Ureter (tissue), 1 donor: ENCODE measurements around the gene TMTC2. TPM values are rescaled to one million over a fixed set of nuclear protein-coding genes. Genes with fewer than 3 reads are reported as not detected.
"Not testable (repeated sequence)": the region's sequence is repeated elsewhere in the genome, so short reads cannot be mapped to it uniquely, and the experiment has no call there.

Experiments used
- DNase-seq: peaks from one replicate; pipeline ENCODE4 v3.0.0-alpha.2; 2020; ENCODE audit warnings: low spot score
- total RNA-seq: library from RNA; stranded (reverse); gene quantifications from one replicate; pipeline ENCODE4 v1.2.4, GENCODE V29; 2023
- donor health status: DM: yes; HTN: yes; CAD: no.

TMTC2 gene
- total RNA-seq, 1 donor from 2014 or later, result 41.3 TPM

- DNase-seq, result no peak
Measured at GRCh38 chr12:83077041-83077440, 390.3 kb downstream of the TMTC2 start.

DNA sequence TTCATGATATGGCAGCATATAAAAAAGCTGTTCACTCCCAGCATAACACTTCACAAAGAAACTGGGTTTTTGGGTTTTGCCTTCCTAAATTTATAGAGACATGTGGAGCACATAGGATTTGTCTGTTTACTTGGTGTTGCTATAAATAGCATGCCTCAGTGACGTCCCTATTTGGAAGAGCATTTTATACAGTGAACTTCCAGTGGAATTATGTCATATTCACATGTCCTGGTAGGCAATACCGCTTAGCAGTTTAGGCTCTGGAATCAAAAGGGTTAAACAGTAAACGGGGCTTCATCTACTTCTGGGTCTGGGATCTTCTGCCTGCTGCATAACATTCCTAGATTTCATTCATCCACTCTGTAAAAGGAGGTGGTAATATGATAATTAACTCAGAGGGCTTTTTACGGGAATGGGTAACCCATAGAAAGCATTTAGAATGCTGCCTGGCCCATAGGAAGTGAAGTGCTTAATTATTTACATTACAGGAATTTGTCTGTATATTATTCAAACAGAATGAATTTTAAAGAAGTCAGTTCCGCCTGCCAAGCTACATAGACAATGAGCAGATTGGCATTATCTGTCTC is 396.1 kb downstream of the TMTC2 start:
- no peak for DNase-seq

GRCh38 chr12:83083616-83084015 is 396.9 kb downstream of the TMTC2 start:
- no peak for DNase-seq

GRCh38 chr12:83084516-83085234 is 398.0 kb downstream of the TMTC2 start:
- DNase-seq, result no peak

DNA sequence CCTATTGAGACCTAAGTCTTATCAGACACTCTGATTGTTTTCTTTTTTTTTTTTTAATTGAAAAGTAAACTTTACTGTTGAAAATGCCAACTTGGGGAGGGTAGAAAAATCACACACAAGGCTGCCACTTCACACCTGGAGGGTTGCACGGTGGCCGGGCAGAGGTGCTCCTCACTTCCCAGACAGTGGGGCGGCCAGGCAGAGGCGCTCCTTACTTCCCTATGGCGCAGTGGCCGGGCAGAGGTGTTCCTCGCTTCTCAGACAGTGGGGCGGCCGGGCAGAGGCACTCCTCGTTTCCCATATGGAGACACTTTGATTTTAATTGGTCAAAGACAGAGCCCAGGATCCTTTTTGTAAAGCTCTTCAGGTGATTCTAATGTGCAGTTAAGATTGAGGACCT is 399.3 kb downstream of the TMTC2 start:
- no peak for DNase-seq

DNA sequence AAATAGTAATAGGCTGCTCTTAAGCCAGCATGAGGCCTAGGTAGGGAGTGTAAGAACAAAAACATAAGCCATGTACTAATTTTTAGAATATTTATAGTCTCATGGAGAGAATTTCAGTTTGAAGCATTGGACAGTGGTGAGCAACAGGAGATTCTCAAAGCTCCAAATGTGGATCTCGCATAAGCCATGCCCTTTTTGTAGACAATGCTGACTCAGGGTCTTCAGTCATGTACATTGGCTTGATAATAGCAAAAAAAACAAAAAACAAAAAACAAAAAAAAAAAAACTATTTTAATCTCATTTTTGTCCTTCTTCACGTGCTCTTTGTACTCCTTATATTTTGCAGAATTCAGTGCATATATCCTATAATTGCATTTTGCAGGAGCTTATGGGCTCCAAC is 402.9 kb downstream of the TMTC2 start:
- no peak for DNase-seq

GRCh38 chr12:83092129-83092528 is 405.4 kb downstream of the TMTC2 start:
- DNase-seq, result no peak

DNA sequence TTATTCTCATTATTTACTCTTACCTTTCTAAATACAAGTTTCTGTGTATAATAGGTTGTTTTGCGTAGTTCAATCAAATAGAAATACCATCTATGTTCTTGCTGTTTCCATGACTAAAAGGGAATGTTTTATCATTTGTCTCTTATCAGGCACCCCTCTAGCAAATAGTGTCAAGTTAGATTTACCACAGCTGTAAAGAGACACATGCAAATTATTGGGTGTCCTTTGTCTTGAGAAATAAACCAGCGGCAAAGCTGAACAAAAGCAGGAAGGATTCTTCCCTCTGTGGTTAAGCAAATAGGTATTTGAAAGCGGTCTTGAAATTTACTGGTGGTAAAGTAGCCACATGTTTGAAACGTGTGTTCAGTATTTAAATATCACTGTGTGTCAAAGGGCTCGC is 405.9 kb downstream of the TMTC2 start:
- no peak for DNase-seq

GRCh38 chr12:83093426-83093825 is 406.7 kb downstream of the TMTC2 start:
- no peak for DNase-seq

DNA sequence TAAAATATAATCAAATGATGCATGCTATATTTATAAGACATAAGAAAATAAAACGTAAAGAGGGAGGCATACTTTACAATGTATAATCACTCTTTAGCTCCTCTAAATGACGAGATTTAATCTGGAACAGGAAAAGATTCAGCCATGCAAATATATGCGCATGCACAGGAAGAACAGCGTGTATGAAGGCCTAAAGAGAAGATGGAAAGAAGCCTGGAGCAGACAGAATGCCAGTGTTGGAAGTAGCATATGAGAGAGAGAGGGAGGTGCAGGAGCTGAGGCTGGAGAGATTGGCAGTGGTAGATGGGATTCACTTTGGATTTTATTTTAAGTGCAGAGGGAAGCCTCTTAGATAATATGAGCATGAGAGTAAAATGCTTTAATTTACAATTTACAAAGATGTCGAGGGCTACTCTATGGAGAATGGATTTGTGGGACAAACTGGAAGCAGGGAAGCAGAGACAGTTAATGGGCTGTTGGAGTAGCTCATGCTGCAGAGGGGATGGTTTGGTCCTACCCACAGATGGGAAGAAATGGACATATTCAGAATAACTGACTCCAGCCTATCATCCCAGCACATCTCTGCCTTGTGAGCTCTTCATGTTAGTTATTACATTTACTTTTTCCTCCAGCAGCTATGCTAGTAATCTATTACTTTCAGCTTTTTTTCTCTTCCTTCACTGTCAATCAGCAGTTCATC is 411.1 kb downstream of the TMTC2 start:
- DNase-seq, result no peak

DNA sequence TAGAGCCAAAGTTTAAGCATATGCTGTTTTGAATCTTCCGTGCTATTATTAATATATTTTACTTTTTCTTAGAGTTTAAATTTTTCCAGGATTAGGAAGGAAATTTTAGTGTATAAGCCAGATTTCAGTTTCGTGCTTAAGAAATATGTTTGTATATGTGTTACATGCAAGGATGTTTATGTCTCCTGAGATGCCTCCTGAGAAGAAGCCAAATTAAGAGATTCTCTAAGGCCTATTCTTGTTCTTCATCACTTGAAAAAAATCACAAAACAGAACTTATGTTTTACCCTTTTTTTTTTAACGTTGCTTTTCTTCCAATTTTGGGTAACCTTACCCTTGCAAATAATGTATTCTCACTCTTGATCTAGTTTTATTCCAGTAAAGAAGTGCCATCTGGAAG is 412.7 kb downstream of the TMTC2 start:
- DNase-seq, result no peak

DNA sequence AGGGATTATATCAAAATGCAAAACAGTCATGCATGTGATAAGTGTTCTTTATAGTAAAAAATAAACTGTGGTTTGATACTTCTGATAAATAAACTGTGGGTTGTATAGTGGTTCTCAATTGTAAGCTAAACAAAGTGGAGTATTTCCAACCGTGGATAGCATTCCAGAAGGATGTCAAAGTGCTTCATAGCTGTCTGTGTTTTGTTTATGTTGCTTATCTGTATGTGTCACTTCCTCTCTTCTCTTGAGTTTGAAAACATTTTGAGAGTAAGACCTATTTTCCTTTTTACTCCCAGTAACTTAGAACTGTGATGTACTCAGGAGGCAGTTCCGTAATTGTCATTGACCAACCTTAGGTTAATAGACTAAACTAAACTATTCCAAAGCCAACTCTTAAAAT is 415.8 kb downstream of the TMTC2 start:
- DNase-seq, result no peak

DNA sequence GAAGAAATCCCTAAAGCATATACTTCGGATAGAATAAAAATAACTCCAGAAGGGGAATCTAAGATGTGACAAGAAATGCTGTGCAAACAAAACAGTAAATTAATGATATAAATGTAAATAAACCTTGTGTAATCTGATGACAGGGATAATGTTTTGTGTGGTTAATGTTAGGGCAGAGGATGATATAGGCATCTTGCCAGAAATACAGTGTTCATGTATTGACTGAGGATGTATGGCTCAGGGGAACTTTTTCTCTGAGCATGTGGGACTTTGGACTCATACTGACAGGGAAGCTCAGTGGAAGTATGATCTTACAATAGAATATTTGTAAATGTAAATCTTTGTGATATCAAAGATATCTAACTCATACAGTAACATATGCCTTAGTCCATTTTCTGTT is 420.2 kb downstream of the TMTC2 start:
- DNase-seq, result no peak

DNA sequence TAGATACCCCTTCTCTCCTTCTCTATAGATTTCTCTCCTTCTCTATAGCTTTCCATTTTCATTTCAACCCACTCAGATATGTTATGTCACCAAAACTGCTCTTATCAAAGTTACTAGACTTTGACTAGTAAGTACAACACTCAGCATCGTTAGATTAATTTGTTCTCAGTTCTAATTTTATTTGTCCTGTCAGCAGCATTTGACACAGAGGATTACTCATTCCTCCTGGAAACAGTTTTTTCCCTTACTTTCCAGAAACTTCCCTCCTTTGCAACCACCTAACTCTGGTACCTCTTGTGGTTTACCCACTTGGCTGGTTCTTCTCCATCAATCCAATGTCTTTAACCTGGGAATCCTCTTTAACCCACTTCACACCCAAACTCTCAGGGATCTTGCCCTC is 423.7 kb downstream of the TMTC2 start:
- no peak for DNase-seq

DNA sequence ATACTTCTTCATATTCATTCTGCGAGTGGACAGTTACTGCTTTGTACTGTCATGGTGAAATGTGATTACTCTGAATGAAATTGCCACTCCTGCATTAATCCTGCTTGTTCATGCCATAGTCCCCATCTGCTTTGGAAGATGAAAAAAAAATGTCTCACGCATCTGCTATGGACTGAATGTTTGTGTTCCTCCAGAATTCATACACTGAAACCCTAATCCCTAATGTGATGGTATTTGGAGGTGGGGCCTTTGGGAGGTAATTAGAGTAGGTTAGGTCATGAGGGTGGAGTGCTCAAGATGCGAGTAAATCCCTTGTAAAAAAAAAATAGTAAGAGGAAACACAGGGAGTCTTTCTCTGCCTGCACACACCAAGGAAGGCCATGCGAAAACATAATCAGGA is 427.2 kb downstream of the TMTC2 start:
- DNase-seq, result no peak

DNA sequence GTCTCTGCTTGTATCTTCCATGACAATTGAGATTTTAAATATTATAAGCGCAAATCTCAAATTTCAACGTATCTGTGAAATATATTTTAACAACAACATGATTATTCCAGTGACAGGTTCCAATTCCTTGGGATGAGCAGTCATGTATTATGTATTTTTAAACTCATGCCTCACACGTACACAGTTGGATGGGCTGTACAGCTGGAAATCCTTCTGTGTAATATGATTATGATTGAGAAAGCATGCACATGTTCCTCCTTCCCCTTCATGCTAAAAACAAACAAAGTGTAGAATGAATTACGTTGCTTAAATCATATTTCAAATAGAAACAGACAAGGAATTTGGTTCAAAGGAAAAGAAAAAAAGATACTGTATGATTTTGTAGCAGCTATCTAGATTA is 428.3 kb downstream of the TMTC2 start:
- no peak for DNase-seq

DNA sequence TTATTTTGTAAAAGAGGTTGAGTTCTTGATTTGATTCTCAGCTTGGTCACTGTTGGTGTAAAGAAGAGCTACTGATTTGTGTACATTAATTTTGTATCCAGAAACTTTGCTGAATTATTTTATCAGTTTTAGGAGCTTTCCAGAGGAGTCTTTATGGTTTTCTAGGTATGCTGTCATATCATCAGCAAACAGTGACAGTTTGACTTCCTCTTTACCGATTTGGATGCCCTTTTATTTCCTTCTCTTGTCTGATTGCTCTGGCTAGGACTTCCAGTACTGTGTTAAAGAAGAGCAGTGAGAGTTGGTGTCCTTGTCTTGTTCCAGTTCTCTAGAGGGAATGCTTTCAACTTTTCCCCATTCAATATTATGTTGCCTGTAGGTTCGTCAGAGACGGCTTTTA is 431.2 kb downstream of the TMTC2 start:
- DNase-seq, result not testable (repeated sequence)

DNA sequence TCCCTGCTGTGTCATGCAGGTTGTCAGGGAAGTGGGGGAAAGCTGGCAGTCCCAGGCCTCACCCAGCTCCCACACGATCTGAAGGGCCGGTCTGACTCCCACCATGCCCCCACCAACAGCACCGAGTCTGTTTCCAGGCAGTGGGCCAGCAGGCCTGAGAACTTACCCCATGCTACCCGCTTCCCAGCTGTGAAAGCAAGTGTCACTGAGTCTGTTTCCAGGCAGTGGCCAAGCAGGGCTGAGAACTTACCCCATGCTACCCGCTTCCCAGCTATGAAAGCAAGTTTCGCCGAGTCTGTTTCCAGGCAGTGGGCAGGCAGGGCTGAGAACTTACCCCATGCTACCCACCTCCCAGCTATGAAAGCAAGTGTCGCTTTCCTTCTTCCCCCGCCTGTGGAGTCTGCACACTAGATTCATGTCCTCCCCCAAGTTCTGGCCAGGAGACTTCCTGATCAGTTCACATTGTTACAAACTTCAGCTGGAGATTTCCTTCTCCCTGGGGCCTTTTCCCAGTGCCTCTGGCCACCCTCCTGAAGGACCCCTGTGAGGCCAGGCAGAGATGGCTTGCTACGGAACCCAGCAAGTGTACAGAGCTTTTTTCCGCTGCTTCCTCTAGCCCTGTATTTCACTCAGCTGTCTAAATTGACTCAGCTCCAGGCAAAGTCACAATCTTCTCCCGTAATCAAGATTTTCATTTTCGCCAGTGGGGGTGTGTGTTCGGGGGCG is 435.4 kb downstream of the TMTC2 start:
- DNase-seq, result no peak

DNA sequence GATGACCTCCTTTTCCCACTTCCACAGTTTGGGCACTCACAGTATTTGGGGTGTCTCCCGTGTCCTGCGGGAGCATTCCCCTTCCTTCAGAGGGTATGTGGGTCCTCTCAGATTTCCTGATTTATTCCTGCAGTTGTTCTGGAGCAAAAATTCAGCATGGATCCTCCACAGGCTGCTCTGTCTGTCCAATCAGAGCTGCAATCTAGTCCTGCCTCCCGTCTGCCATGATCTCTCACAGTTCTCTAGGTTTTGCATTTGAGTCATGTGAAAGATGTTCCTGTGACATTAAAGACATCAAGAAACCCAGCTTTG is 435.9 kb downstream of the TMTC2 start:
- DNase-seq, result no peak

- no peak for DNase-seq
Measured at GRCh38 chr12:83123039-83123438, 436.3 kb downstream of the TMTC2 start.

DNA sequence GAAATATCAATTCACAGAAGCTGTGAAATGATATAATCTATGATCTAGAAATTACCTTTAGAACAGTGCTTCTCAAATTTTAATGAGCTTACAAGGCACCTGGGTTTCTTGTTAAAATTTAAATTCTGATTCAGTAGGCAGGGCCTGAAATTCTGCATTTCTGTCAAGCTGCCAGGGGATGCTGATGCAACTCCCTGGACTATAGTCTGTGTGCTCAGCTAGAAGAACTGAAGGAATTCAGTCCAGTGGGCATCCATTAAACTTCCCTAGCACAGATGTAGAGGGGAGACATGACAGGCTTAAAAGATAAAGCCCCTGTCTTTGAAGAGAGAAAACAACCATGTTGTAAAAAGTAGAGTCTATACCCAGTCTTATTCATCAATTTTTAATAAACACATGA is 441.8 kb downstream of the TMTC2 start:
- no peak for DNase-seq

- no peak for DNase-seq
Measured at GRCh38 chr12:83130178-83130577, 443.5 kb downstream of the TMTC2 start.

DNA sequence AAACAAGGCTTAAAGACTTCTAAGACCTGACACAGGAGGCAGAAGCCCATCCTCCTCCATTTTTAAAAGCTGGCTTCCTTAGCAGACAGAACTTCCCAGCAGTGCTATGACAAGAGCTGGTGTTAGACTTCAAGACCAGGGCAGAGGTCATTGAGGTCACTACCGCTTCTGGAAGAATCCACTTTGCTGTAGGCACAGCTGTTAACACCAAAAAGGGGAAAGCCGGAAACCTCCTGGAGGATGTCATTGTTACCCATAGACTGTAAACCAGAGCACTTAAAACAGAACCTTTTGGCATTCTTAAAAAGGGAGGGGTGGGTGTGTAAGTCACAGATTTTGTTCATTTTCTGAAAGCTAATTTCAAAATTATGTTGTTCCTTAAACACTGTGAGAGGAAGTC is 445.7 kb downstream of the TMTC2 start:
- no peak for DNase-seq
